ENCODE results near the gene FXR1. TPM values are rescaled to one million over a fixed set of nuclear protein-coding genes. Genes with fewer than 3 reads are reported as not detected.

FXR1 gene
- total RNA-seq, 1 experiment from 2014 or later = 153 TPM

GRCh38 chr3:181007262-181007661, 94.8 kb downstream of the FXR1 start:
- no peak for DNase-seq (ENCODE audit: low read depth)

GRCh38 chr3:181008796-181009195, 96.3 kb downstream of the FXR1 start:
- DNase-seq (ENCODE audit: low read depth) = no peak

- DNase-seq (ENCODE audit: low read depth) = peak; percentile 22
These were observed 96.8 kb downstream of the FXR1 start for GRCh38 chr3:181009225-181009624.

GRCh38 chr3:181017690-181018089, 105.2 kb downstream of the FXR1 start:
- peak; percentile 42 for DNase-seq (ENCODE audit: low read depth)

- DNase-seq (ENCODE audit: low read depth) = no peak
These were observed 112.7 kb downstream of the FXR1 start for GRCh38 chr3:181025204-181025603.

GRCh38 chr3:181030948-181031347, 118.5 kb downstream of the FXR1 start:
- no peak for DNase-seq (ENCODE audit: low read depth)

Other genes starting within 250 kb of the FXR1 start
- not detected in 2 replicates for gene CCDC39, start 233.2 kb upstream of the FXR1 start, total RNA-seq (2014; rRNA removed; shearing (Covaris generic))
- gene DNAJC19, start 77.1 kb downstream of the FXR1 start, total RNA-seq (2014; rRNA removed; shearing (Covaris generic)) = 25.3 and 36.5 TPM in 2 replicates

Measured in M059J (cell line).